ENCODE results near the gene SNX18. TPM values are rescaled to one million over a fixed set of nuclear protein-coding genes. Genes with fewer than 3 reads are reported as not detected.
"Not testable (repeated sequence)": the region's sequence is repeated elsewhere in the genome, so short reads cannot be mapped to it uniquely, and the experiment has no call there.

SNX18 gene
- total RNA-seq, 6 experiments from 2014 or later = 14.1 to 35.3 (median 19.4) TPM

- no peak for ATAC-seq
- no peaks in the 10 kb centered on the region for H3K9me3 ChIP-seq
- no peaks in the 10 kb centered on the region for H3K4me1 ChIP-seq
- H3K27me3 ChIP-seq = no peaks in the 10 kb centered on the region
- H3K27ac ChIP-seq = no peak overlapping the region
- DNase-seq = no peak
- WGBS (ENCODE audit: insufficient coverage, low coverage, low lambda C conversion rate, missing lambda C conversion rate) = 68% methylated on average over 5 of the region's 5 CpGs
- H3K36me3 ChIP-seq = no peaks in the 10 kb centered on the region
- intact Hi-C loops (cut with DNase I) = loop anchor here in 1 of 2 donors (10.0 kb wide), 1 partner anchor 240 kb away; no protein-coding TSS in a partner anchor
- TF ChIP-seq POLR2A (IDR thresholded peaks at IDR 0.05) = no peak
- TF ChIP-seq CTCF (IDR thresholded peaks at IDR 0.05) = no peak
- H3K4me3 ChIP-seq = no peak overlapping the region
Measured at GRCh38 chr5:54484219-54484894, 33.2 kb upstream of the SNX18 start.

GRCh38 chr5:54485659-54486058 lies 31.9 kb upstream of the SNX18 start:
- not testable (repeated sequence) for H3K9me3 ChIP-seq, H3K27ac ChIP-seq, DNase-seq, H3K36me3 ChIP-seq, H3K4me1 ChIP-seq, ATAC-seq, H3K4me3 ChIP-seq, H3K27me3 ChIP-seq
- intact Hi-C loops (cut with DNase I) = loop anchor here in 1 of 2 donors (10.0 kb wide), 1 partner anchor 241 kb away; no protein-coding TSS in a partner anchor

- H3K36me3 ChIP-seq, H3K4me3 ChIP-seq, H3K27ac ChIP-seq, ATAC-seq, H3K9me3 ChIP-seq, H3K27me3 ChIP-seq, DNase-seq, H3K4me1 ChIP-seq: not testable (repeated sequence)
- 21% methylated on average over 2 of the region's 2 CpGs for WGBS (ENCODE audit: insufficient coverage, low coverage, low lambda C conversion rate, missing lambda C conversion rate)
- intact Hi-C loops (cut with DNase I) = loop anchor here in 1 of 2 donors (10.0 kb wide), 1 partner anchor 245 kb away; no protein-coding TSS in a partner anchor
Measured at GRCh38 chr5:54489648-54489979, 27.9 kb upstream of the SNX18 start.

GRCh38 chr5:54491326-54491725 lies 26.2 kb upstream of the SNX18 start:
- Histone ChIP-seq H3K36me3 (no peaks in the 10 kb centered on the region), H3K27me3 (no peaks in the 10 kb centered on the region), H3K4me3 (no peak overlapping the region), H3K9me3 (no peaks in the 10 kb centered on the region), H3K4me1 (no peaks in the 10 kb centered on the region), H3K27ac (no peak overlapping the region)
- intact Hi-C loops (cut with DNase I) = no loop called here
- WGBS (ENCODE audit: insufficient coverage, low coverage, low lambda C conversion rate, missing lambda C conversion rate) = 86% methylated on average over 1 of the region's 1 CpG
- ATAC-seq (peak in 1 of 4 donors; percentile 22), DNase-seq (no peak)
- TF ChIP-seq CTCF (IDR thresholded peaks at IDR 0.05) (no peak), POLR2A (IDR thresholded peaks at IDR 0.05) (no peak)

GRCh38 chr5:54492178-54492577 lies 25.4 kb upstream of the SNX18 start:
- H3K9me3 ChIP-seq = no peaks in the 10 kb centered on the region

More at GRCh38 chr5:54492178-54492577, 25.4 kb upstream of the SNX18 start:
- Histone ChIP-seq H3K27me3 (no peaks in the 10 kb centered on the region), H3K36me3 (no peaks in the 10 kb centered on the region), H3K4me1 (no peaks in the 10 kb centered on the region), H3K27ac (no peak overlapping the region), H3K4me3 (no peak overlapping the region)
- ATAC-seq = peak in 3 of 4 donors; percentile 22 to 36 (median 33)
- intact Hi-C loops (cut with DNase I) = no loop called here
- no peak for TF ChIP-seq CTCF (IDR thresholded peaks at IDR 0.05)
- no peak for TF ChIP-seq POLR2A (IDR thresholded peaks at IDR 0.05)
- 31% methylated on average over 2 of the region's 2 CpGs for WGBS (ENCODE audit: insufficient coverage, low coverage, low lambda C conversion rate, missing lambda C conversion rate)
- no peak for DNase-seq
